OCI-LY1 (cell line): ENCODE data around the gene BACH2.

ENCODE experiments used
- H2AFZ ChIP-seq: fragments of 200-600 bp; sonication (generic), shearing (Covaris generic); 2 replicates; pipeline ENCODE4 v1.6.0; 2014; ENCODE audit warnings: antibody characterized with exemption, mild to moderate bottlenecking, low read length
- H3F3A ChIP-seq: fragments of 200-600 bp; sonication (generic), shearing (Covaris generic); 2 replicates; pipeline ENCODE4 v1.6.0; 2014; ENCODE audit warnings: mild to moderate bottlenecking, antibody characterized with exemption, low read length, moderate library complexity; ENCODE audit not compliant: insufficient read depth
- H3K27ac ChIP-seq: fragments of 200-600 bp; sonication (generic); 2 replicates; pipeline ENCODE4 v1.5.1; 2014; ENCODE audit warnings: low read length, mixed run types, mild to moderate bottlenecking, low read depth; ENCODE audit not compliant: poor library complexity, severe bottlenecking
- H3K27me3 ChIP-seq: fragments of 200-600 bp; sonication (generic); 2 replicates; pipeline ENCODE4 v1.6.0; 2014; ENCODE audit warnings: antibody characterized with exemption, mild to moderate bottlenecking, low read length, moderate library complexity; ENCODE audit not compliant: insufficient read depth
- H3K36me3 ChIP-seq: fragments of 200-600 bp; sonication (generic); 2 replicates; pipeline ENCODE4 v1.6.1; 2014; ENCODE audit warnings: mild to moderate bottlenecking, antibody characterized with exemption, low read length, moderate library complexity, mixed read lengths; ENCODE audit not compliant: insufficient read depth
- H3K4me1 ChIP-seq: fragments of 200-600 bp; sonication (generic); 2 replicates; pipeline ENCODE4 v1.5.1; 2014; ENCODE audit warnings: mild to moderate bottlenecking, low read length, moderate library complexity; ENCODE audit not compliant: insufficient read depth, severe bottlenecking
- H3K4me2 ChIP-seq: fragments of 200-600 bp; sonication (generic), shearing (Covaris generic); 2 replicates; pipeline ENCODE4 v1.6.1; 2014; ENCODE audit warnings: low read length
- H3K4me3 ChIP-seq: fragments of 200-600 bp; sonication (generic); 2 replicates; pipeline ENCODE4 v1.5.1; 2014; ENCODE audit warnings: low read length, low read depth, mild to moderate bottlenecking, mixed read lengths; ENCODE audit not compliant: poor library complexity, severe bottlenecking
- H3K79me2 ChIP-seq: fragments of 200-600 bp; shearing (Covaris generic); 2 replicates; pipeline ENCODE4 v1.6.1; 2016; ENCODE audit warnings: mixed run types, low read length, mixed read lengths; ENCODE audit not compliant: insufficient read depth
- H3K9ac ChIP-seq: fragments of 200-600 bp; sonication (generic), shearing (Covaris generic); 2 replicates; pipeline ENCODE4 v1.6.1; 2014; ENCODE audit warnings: mild to moderate bottlenecking, low read length, mixed read lengths
- H3K9me2 ChIP-seq: fragments of 200-600 bp; sonication (generic), shearing (Covaris generic); 2 replicates; pipeline ENCODE4 v1.6.1; 2014; ENCODE audit warnings: low read depth, mild to moderate bottlenecking, low read length, mixed read lengths
- H3K9me3 ChIP-seq: fragments of 200-600 bp; shearing (Covaris generic); 2 replicates; pipeline ENCODE4 v1.6.1; 2014; ENCODE audit warnings: low read length, mixed read lengths
- H4K20me1 ChIP-seq: fragments of 200-600 bp; sonication (generic), shearing (Covaris generic); 2 replicates; pipeline ENCODE4 v1.6.0; 2016; ENCODE audit warnings: mild to moderate bottlenecking, low read length; ENCODE audit not compliant: insufficient read depth
- CTCF ChIP-seq: fragments of 200-600 bp; sonication (generic), shearing (Covaris generic); IDR thresholded peaks from 2 replicates; pipeline ENCODE4 v1.5.1; 2017; ENCODE audit warnings: mild to moderate bottlenecking, antibody characterized with exemption, low read length, moderate library complexity, mixed read lengths
- EZH2 ChIP-seq: fragments of 200-600 bp; sonication (generic), shearing (Covaris generic); IDR thresholded peaks from 2 replicates; pipeline ENCODE4 v1.8.0; 2017; ENCODE audit warnings: borderline replicate concordance, mixed run types, mild to moderate bottlenecking, antibody characterized with exemption, low read length, moderate library complexity, mixed read lengths

BACH2 gene

GRCh38 chr6:89989742-89990141, 306.9 kb downstream of the BACH2 start:
- no peaks in the 10 kb centered on the region for H3K27me3 ChIP-seq
- no peaks in the 10 kb centered on the region for H4K20me1 ChIP-seq
- H3K36me3 ChIP-seq: peaks cover 91% of the 10 kb centered on the region
- H3F3A ChIP-seq: no peaks in the 10 kb centered on the region; the same call in 1 of the 2 replicates
- no peaks in the 10 kb centered on the region; the same call in 1 of the 2 replicates for H3K79me2 ChIP-seq
- H3K9me2 ChIP-seq: no peaks in the 10 kb centered on the region
- H3K4me3 ChIP-seq: no peak overlapping the region
- H3K4me2 ChIP-seq: no peak overlapping the region
- H3K27ac ChIP-seq: no peak overlapping the region
- H3K4me1 ChIP-seq: no peaks in the 10 kb centered on the region
- TF ChIP-seq EZH2 (no peak), CTCF (no peak)
- H2AFZ ChIP-seq: no peak overlapping the region
- no peaks in the 10 kb centered on the region for H3K9me3 ChIP-seq
- no peak overlapping the region for H3K9ac ChIP-seq

- Histone ChIP-seq H4K20me1 (no peaks in the 10 kb centered on the region), H3K4me2 (no peak overlapping the region), H3K36me3 (peaks cover 88% of the 10 kb centered on the region), H3F3A (no peaks in the 10 kb centered on the region), H3K9ac (no peak overlapping the region), H3K79me2 (no peaks in the 10 kb centered on the region; the same call in 1 of the 2 replicates), H3K27ac (no peak overlapping the region), H3K4me1 (no peaks in the 10 kb centered on the region), H2AFZ (no peak overlapping the region), H3K9me3 (no peaks in the 10 kb centered on the region), H3K27me3 (no peaks in the 10 kb centered on the region), H3K9me2 (no peaks in the 10 kb centered on the region), H3K4me3 (no peak overlapping the region)
- TF ChIP-seq CTCF (no peak), EZH2 (no peak)
Measured at GRCh38 chr6:89987830-89988229, 308.8 kb downstream of the BACH2 start.

GRCh38 chr6:89987140-89987539, 309.5 kb downstream of the BACH2 start:
- Histone ChIP-seq H3K9ac (no peak overlapping the region), H3K4me3 (no peak overlapping the region), H4K20me1 (no peaks in the 10 kb centered on the region), H3K9me2 (no peaks in the 10 kb centered on the region), H3K4me2 (no peak overlapping the region), H3K9me3 (no peaks in the 10 kb centered on the region), H3K27ac (no peak overlapping the region), H3K4me1 (no peaks in the 10 kb centered on the region), H3K36me3 (peaks cover 86% of the 10 kb centered on the region), H3K79me2 (no peaks in the 10 kb centered on the region; the same call in 1 of the 2 replicates), H3F3A (no peaks in the 10 kb centered on the region), H2AFZ (no peak overlapping the region), H3K27me3 (no peaks in the 10 kb centered on the region)
- no peak for TF ChIP-seq CTCF
- no peak for TF ChIP-seq EZH2
